ENCODE measurements around the gene DCTN3.
A peak's percentile ranks its signal among the peaks of the same experiment; 100 is the strongest.

DCTN3 gene

DNA sequence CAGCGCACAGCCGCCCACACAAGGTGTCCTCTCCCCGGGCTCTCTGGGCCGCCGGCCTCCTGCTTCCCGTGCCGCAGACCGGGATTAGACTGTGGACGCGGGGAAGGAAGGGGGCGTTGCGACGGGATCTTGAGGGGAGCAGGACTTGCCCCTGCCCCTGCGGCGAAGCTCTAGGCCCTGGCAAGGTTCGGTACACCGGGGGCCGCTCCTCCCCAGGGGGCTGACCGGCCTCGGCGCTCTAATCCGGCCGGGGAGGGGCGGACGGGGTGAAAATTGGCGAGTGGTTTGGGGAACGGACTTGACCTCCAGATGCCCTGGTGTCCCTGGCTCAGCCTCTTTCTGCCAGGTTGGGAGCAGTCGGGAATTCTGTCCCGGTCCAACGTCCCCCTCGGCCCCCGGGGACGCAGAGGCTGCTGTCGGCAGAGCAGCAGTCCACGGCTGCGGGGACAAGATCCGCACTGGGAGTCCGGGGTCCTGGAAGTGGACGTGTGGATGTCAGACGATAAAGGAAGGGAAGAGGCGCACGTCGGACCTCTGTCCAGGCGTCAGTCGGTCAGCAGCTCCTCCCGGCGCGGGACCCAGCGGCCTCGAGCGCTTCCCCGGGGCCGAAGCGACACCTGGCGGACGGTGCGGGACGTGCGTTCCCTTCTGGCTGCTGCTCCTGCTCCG, 28.9 kb downstream of the DCTN3 start:
- DNase-seq (ENCODE audit: low read depth in 1 of 2, low spot score in 1 of 2), result peak; percentile 69 to 70

DNA sequence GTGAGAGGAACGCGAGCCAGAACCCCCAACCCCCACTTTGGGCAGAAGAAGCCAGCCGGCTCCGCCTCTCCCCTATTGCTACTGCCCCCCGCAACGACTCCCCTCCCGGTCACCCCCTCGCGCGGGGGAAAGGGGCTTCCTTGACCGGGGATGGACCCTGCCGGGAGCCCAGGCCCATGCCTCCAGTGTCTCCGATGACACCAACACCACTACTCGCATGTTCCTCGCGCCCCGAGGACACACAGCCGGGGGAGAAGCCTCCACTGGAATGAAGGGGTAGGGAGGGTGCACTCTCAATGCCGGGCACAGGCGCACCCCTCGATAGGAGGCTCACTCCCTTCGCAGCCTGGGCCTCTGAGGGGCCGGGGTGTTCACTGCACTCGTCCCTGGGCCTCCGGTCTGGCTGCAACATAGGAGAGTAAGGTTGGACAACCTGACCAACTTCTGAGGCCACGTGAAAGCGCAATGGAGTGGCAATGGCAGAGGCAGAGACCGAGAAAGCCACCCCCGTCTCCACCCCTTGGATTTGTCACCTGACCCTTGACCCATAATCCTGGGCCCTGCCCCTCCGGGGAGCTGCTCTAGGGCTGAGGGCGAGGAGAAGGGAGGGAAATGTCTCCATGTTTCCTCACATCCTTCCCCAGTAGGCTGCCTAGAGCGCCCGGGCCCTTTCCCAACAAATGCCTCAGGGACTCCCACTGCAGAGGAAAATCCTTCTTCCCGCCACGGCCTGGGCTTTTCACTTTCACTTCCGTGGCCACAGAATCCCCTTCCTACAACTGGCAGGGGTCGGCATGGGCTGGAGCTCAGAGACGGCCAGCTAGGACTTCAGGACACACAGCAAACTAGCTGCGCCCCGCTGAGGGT, 29.7 kb downstream of the DCTN3 start:
- DNase-seq (ENCODE audit: low read depth in 1 of 2, low spot score in 1 of 2), result no peak

DNA sequence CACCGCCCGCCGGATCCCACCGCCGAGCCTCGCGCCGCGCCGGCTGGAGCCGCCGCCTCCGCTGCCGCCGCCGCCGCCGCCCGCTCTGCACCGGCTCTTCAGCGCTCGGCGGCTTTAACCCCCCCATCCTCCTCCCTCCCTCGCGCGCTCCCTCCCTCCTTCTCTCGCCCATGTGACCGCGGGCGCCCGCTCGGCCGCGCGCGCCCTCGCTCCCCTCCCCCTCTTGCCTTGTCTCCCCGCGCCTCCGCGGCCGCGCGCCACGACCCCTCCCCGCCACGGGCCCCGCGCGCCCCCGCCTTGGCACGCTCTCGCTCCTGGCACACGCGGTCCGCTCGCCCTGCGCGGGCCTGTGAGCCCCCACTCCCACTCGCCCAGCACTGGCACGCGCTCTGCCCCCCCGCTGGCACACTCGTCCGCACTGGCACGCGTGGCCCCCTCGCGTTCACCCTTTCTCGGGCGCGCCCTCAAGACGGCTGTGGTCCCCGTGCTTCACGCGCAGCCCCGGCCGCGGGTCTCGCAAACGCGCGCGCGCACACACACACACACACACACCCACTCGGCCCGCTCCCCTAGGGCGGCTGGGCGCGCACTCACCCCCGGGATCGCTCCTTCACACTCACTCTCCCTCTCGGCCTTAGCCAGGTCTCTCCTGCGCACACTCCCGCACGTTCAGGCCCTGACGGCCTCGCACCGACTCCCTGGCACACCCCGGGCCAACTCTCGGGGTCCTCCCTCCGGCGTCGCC, 30.5 kb downstream of the DCTN3 start, which contains the start of gene CNTFR:
TSS of gene CNTFR (minus strand) at position 89 of the 745 bp plus-strand sequence. CDS start 20,743 bp downstream, outside the sequence.
- no peak for DNase-seq (ENCODE audit: low read depth in 1 of 2, low spot score in 1 of 2)

DNA sequence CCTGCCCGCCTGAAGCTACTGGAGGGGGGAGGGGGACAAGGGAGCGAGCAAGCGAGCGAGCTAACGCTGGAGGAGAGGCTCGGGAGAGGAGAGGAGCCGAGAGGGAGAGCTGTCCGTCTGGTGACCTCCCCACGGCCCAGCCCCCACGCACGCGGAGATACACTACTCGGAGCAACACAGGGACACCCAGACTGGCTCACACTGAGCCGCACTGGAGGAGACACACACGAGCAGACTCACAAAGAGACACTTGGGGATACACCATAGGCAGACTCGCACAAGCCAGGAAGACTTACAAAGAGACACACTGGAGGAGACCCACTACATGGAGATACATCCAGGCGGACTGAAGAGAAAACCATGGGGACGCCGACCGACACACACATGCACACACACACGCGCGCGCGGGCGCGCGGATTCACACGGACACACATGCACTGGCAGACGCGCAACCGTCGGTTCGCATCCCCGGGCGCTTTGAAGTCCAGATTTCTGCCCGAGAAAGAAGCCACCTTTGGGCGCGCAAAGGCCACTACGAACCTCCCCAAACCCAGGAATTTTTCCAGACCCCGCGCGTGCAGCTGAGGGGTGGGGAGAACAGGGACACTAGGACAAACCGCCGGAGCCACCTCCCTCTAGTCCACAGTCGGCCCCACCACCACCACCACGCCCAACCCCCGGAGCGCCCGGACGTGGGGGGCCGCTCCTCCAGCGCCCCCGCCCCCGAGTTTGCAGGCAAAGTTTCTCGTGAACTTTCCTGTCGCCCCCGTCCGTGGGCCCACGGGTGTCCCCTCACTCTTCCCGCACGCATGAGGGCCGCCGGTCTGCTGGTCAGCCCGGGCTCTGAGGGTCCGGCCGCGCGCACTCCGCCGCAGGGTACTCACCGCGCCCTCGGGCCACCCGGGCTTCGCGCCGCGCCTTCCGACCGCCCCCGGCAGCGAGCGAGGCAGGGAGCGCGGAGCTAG, 31.3 kb downstream of the DCTN3 start:
- no peak for DNase-seq (ENCODE audit: low read depth in 1 of 2, low spot score in 1 of 2)

DNA sequence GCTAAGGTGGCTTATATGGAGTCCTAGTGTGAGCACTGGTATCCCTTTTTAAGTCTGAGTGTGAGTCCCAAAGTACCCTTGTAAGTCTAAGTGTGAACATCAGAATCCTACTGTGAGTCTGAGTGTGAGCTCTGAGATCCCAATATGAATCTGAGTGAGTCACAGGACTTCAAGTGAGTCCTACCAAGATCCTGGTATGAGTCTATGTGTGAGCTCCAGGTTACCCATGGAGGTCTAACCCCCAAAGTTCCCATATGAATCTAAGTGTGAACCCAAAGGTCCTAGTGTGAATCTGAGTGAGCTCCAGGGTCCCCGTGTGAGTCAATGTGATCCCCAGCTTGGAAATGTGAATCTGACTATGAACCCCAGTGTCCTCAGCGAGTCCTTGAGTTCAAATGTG, 33.0 kb downstream of the DCTN3 start:
- no peak for DNase-seq (ENCODE audit: low read depth in 1 of 2, low spot score in 1 of 2)

GRCh38 chr9:34585946-34586669, 34.2 kb downstream of the DCTN3 start:
- DNase-seq (ENCODE audit: low read depth in 1 of 2, low spot score in 1 of 2), result no peak

DNA sequence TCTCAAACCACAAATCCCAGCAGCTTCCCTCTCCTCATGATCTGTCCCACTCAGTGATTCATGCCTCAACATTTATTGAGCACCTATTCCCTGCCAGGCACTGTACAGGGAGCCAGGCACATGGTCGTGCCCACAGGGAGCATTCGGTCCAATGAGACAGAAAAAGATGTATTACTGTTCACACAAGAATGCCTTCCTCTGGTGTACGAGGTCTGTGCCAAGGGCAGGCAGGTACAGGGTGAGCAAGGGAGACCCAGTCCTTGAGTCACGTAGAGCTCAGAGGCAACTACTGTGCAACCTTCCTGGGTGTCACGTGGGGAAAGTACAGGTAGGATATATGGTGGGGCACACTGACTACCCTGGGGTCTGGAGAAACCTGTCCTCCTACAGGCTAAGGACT, 35.3 kb downstream of the DCTN3 start:
- no peak for DNase-seq (ENCODE audit: low read depth in 1 of 2, low spot score in 1 of 2)

- DNase-seq (ENCODE audit: low read depth in 1 of 2, low spot score in 1 of 2), result no peak
Observed at GRCh38 chr9:34582787-34583186, 37.5 kb downstream of the DCTN3 start.

GRCh38 chr9:34581318-34581717, 39.0 kb downstream of the DCTN3 start:
- DNase-seq (ENCODE audit: low read depth in 1 of 2, low spot score in 1 of 2), result no peak

- DNase-seq (ENCODE audit: low read depth in 1 of 2, low spot score in 1 of 2), result no peak
Observed at GRCh38 chr9:34580358-34580757, 39.9 kb downstream of the DCTN3 start.

DNA sequence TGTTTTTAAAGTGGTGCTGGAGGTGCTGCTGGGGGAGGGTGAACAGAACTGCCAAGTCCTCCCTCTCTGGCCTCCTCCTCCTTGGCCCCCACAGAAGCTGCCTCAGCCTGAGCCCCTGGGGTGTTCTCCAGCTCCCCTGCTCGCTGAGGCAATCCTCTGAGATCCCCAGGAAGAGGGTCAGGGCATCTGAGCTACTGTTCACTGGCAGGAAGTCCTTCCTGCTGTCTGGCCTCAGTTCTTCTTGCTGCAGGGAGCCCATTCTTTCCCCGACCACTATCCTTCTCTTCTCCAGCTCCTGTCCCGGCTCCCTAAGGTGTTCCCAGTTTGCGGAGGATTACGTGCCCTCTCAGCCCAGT, 40.5 kb downstream of the DCTN3 start:
- DNase-seq (ENCODE audit: low read depth in 1 of 2, low spot score in 1 of 2), result no peak

DNA sequence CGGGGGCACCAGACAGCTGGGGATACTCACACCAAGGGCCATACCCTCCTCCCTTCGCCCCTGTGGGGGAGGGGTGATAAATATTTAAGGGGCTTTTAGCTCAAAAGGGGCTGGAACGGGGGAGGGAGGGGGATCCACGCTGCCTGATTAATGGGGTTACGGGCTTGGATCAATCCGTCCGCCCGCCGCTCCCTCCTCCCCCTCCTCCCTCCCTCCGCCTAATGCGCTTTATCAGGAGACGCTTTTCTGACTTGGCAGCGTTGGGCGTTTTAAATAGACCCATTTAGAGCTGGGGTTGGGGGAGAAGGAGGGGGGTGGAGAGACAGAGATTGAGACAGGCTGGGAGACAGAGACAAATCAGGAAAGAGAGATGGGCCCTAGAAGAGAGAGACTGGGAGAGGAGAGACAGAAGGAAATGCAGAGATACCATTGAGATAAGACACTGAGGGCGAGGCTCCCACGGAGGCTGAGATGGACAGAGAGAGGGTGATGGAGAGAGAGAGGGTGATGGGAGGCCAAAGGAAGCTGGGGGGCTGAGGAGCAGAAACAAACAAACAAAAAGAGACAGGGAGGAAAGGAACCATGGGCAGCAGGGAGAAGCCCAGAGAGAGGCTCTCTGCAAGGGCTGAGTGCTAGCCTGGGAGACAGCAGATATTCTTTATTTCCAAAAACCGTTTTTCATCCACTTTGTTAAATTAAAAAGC, 41.0 kb downstream of the DCTN3 start:
- DNase-seq (ENCODE audit: low read depth in 1 of 2, low spot score in 1 of 2), result no peak

DNA sequence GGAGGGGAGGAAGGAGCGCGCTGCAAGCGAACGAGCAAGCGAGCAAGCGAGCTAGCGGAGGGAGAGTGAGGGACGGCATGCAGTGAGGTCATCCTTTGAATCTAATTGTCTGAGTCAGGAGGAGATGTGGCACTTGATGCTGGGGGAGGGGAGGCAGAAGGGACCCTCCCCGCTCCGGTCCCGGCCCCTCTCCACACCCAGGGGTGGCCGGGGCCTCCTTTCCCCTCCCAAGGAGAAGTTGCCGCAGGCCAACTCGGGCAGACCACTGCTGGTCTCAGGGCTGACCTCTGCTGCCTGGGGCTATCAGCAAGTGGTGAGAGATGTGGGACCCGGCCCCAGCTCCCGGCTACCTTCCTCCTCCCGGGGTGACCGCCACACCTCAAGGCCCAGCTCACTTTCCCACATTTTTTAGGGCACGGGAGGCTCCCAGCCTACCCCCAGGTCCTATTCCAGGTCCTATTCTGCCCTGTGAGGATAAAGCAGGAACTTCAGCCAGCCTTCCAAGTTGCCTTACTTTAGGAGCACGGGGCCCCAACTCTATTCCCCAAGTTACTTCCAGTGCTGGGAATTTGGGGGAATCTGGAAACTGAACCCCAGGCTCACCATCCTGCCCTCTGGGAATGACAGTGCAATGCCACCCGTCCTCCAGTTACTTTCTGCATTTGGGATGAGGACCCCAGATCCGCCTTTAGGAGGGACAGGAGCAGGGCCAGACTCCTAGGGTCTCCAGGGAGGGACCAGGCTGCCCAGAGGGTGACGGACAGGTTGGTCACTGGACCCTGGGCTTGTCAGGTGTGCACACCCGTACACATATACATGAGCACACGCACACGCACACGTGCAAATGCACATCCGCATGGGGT, 41.8 kb downstream of the DCTN3 start:
- DNase-seq (ENCODE audit: low read depth in 1 of 2, low spot score in 1 of 2), result no peak

- no peak for DNase-seq (ENCODE audit: low read depth in 1 of 2, low spot score in 1 of 2)
Observed at GRCh38 chr9:34577400-34578240, 42.7 kb downstream of the DCTN3 start.

- no peak for DNase-seq (ENCODE audit: low read depth in 1 of 2, low spot score in 1 of 2)
Observed at GRCh38 chr9:34576597-34577399, 43.5 kb downstream of the DCTN3 start.

DNA sequence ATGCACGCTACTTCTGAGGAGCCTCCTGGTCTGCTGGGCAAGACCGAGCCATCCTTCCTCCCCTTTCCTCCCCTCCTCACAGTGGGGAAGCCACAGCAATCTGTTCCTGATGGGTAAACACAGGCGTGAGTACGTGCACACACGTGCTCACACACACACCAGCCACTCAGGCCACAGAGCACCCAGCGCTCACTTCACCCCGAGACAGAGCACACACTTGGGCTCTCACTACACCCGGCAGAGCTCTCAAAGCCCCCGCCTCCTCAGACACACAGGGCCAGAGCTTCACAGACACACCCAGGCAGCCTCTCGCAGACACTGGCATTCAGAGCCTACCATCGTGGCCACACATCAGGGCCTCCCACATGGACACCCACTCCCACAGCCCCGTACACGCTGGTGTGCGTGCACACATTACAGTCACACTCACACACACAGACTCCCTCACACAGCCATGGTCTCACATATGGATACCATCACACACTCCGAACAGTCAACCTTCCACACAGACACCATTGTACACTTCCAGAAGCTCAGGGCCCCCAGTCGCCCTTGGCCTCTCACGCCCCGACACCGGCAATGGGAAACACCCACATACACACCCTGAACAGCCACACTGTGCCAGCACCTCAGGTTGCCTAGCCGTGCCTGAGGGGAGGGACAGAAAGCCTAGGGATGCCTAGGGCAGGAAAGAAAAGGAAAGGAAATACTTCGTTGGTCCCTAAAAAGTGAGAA, 44.3 kb downstream of the DCTN3 start:
- DNase-seq (ENCODE audit: low read depth in 1 of 2, low spot score in 1 of 2), result no peak
